Upper lobe of left lung (tissue), 6 donors: ENCODE data around the gene TGFBR3. TPM values are rescaled to one million over a fixed set of nuclear protein-coding genes. Genes with fewer than 3 reads are reported as not detected.

ENCODE experiments used
- ATAC-seq, 2 donors: fragments of 200-7000 bp; cut with Tn5 transposase; one replicate each; pipeline ENCODE4 v1.9.1; 2022; ENCODE audit warnings: mild to moderate bottlenecking in 2 of 2, moderate library complexity in 2 of 2; ENCODE audit not compliant: low FRiP score in 2 of 2
- DNase-seq, 2 donors: peaks; one replicate each; pipeline ENCODE4 v3.0.0-alpha.2; 2019 to 2020
- H3K27ac ChIP-seq, 4 donors: fragments of 200-600 bp; sonication (generic); one replicate each; pipeline ENCODE4 v1.5.1; 2016 to 2019
- H3K27me3 ChIP-seq, 4 donors: fragments of 200-600 bp; sonication (generic); one replicate each; pipeline ENCODE4 v1.5.1; 2017 to 2019
- H3K36me3 ChIP-seq, 4 donors: fragments of 200-600 bp; sonication (generic); one replicate each; pipeline ENCODE4 v1.5.1; 2016 to 2019
- H3K4me1 ChIP-seq, 4 donors: fragments of 200-600 bp; sonication (generic); one replicate each; pipeline ENCODE4 v1.5.1; 2018 to 2019
- H3K4me3 ChIP-seq, 4 donors: fragments of 200-600 bp; sonication (generic); one replicate each; pipeline ENCODE4 v1.5.1; 2017 to 2019; ENCODE audit warnings: mild to moderate bottlenecking in 2 of 4, moderate library complexity in 1 of 4
- H3K9me3 ChIP-seq, 4 donors: fragments of 200-600 bp; sonication (generic); one replicate each; pipeline ENCODE4 v1.5.1; 2018 to 2019
- CTCF ChIP-seq, 6 experiments: fragments of 450-650 bp in 4 of 6; fragments of 200-600 bp in 2 of 6; sonication (generic) in 2 of 6; IDR thresholded peaks; one replicate each; pipeline ENCODE4 v1.5.1; 2016 to 2019; ENCODE audit warnings: antibody characterized with exemption in 6 of 6
- EP300 ChIP-seq, 4 donors: sonication (generic); formaldehyde crosslinking; IDR thresholded peaks; one replicate each; pipeline ENCODE4 v1.5.1; 2017; ENCODE audit warnings: antibody characterized with exemption in 4 of 4, control low read depth in 2 of 4
- POLR2A ChIP-seq, 4 donors: fragments of 450-650 bp; IDR thresholded peaks; one replicate each; pipeline ENCODE4 v1.5.1; 2016 to 2017; ENCODE audit warnings: antibody characterized with exemption in 4 of 4, mild to moderate bottlenecking in 2 of 4
- POLR2AphosphoS5 ChIP-seq, 2 donors: sonication (generic); formaldehyde crosslinking; IDR thresholded peaks; one replicate each; pipeline ENCODE4 v1.5.1; 2017; ENCODE audit warnings: antibody characterized with exemption in 2 of 2
- WGBS, 2 donors: methylation state at CpG; one replicate each; pipeline ENCODE4 v1.1.5; 2017 to 2018; 5-methylcytosine and 5-hydroxymethylcytosine counted together
- total RNA-seq, 6 donors: library from RNA; depleted of rRNA in 4 of 6; stranded (reverse); fragments of >200 nt in 4 of 6; gene quantifications; one replicate each; pipeline versions ENCODE4 v1.1.0 to v1.2.1, GENCODE V29; 2016 to 2021
- donor health status: DM: no; HTN: no; CAD: no; lungs with moderate emphysema.
- donor health status: DM: no; HTN: yes; CAD: no; lungs with severe emphysema.

The TGFBR3 gene
- total RNA-seq, 6 donors from 2014 or later, result 33.5 to 78.3 (median 57.1) TPM

DNA sequence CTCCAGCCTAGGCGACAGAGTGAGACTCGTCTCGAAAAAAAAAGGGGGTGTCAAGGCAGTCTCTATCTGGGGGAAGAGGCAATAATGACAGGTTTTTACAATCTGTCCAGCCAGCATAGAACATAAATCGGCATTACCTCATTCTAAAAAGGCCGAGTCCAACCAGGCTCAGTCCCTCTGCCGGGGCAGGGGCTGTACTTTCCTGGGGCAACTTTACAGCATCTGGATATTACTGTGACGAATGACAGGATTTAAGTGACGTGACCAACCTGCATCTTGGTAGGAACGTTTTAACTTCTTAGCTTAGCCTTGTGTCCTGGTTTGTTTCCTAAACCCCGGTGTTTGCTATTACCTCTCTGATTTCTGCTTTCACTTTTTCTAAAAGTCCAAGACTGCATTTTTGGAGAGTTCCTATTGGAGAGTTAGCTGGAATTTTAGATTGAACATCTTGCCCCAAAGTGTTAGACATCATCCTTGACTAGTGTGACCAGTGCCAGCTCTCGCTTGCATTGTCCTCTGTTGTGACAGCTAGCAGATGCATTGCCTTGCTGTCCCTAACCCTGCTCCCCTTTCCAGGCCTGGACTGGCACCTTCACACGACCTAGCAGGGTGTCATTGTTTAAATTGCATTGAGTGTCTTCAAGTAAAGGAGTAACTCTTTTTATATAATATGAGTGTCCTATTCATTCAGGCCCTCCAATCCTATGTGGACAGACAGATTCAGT is 96.5 kb downstream of the TGFBR3 start:
- Histone ChIP-seq H3K36me3 (peaks cover 0 to 6% (median 0%) of the 10 kb centered on the region in 4 donors), H3K9me3 (no peaks in the 10 kb centered on the region), H3K4me3 (no peak overlapping the region), H3K27ac (peak overlapping the region in 1 of 4 donors; percentile 59), H3K27me3 (no peaks in the 10 kb centered on the region), H3K4me1 (peaks cover 15 to 58% (median 38%) of the 10 kb centered on the region in 4 donors)
- 81 to 83% methylated on average over 12 of the region's 12 CpGs for WGBS, 2 donors
- no peak for TF ChIP-seq POLR2AphosphoS5 (IDR thresholded peaks at IDR 0.05)
- TF ChIP-seq EP300 (IDR thresholded peaks at IDR 0.05), result no peak
- TF ChIP-seq POLR2A (IDR thresholded peaks at IDR 0.05), result no peak
- no peak for TF ChIP-seq CTCF (IDR thresholded peaks at IDR 0.05)
- DNase-seq, result no peak
- no peak for ATAC-seq

DNA sequence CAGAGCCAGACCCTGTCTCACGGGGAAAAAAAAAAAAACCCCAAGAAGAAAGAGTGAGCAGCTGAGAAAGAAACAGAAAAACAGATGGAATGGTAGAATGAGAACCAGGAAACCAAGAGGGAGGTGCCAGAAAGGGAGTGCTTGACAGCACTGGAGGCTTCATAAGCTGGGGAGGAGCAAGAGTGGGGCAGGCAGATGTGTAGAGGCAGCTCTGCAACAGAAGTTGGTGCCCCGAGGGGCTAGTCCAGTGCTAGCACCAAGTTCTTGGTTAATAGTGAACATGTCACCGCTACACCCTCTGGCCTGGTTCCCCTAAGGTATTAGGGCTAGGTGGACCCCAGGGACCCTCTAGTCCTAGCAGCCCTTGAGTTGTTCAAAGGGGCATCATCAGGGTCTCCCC is 98.0 kb downstream of the TGFBR3 start:
- Histone ChIP-seq H3K4me1 (peaks cover 28 to 66% (median 46%) of the 10 kb centered on the region in 4 donors), H3K9me3 (no peaks in the 10 kb centered on the region), H3K4me3 (no peak overlapping the region), H3K27me3 (no peaks in the 10 kb centered on the region), H3K36me3 (peaks cover 0 to 6% (median 0%) of the 10 kb centered on the region in 4 donors), H3K27ac (no peak overlapping the region)
- WGBS, 2 donors, result 87 to 93% methylated on average over 3 of the region's 3 CpGs
- no peak for ATAC-seq
- TF ChIP-seq EP300 (IDR thresholded peaks at IDR 0.05) (no peak), POLR2AphosphoS5 (IDR thresholded peaks at IDR 0.05) (no peak), CTCF (IDR thresholded peaks at IDR 0.05) (no peak), POLR2A (IDR thresholded peaks at IDR 0.05) (no peak)
- no peak for DNase-seq

DNA sequence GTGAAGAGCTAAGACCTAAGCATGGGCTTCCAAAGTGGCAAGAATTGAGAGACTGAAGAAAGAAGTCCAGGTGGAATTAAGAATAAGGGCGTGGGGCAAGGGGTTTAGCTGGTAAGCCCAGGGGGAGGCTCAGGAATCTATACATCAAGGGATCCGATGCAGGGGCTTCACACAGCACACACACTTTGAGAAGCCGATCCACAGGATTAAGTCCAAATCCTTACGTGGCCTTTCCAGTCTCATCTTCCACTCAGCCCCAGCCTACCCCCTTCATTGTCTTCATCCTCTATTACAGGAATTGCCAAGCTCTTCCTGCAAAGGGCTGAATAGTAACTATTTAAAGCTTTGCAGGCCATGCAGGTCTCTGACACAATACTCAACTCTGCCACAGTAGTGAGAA is 101.3 kb downstream of the TGFBR3 start:
- 77 to 84% methylated on average over 4 of the region's 4 CpGs for WGBS, 2 donors
- peaks cover 0 to 6% (median 0%) of the 10 kb centered on the region in 4 donors for H3K36me3 ChIP-seq
- peak overlapping the region in 2 of 4 donors; percentile 13 to 80 for H3K27ac ChIP-seq
- H3K4me3 ChIP-seq, result no peak overlapping the region
- ATAC-seq (no peak), DNase-seq (no peak)
- TF ChIP-seq POLR2AphosphoS5 (IDR thresholded peaks at IDR 0.05) (peak in 1 of 2 donors; percentile 11), EP300 (IDR thresholded peaks at IDR 0.05) (no peak)
- H3K27me3 ChIP-seq, result no peaks in the 10 kb centered on the region
- H3K9me3 ChIP-seq, result no peaks in the 10 kb centered on the region
- H3K4me1 ChIP-seq, result peaks cover 30 to 64% (median 37%) of the 10 kb centered on the region in 4 donors

- Histone ChIP-seq H3K27ac (peak overlapping the region in 3 of 4 donors; percentile 35 to 80 (median 60)), H3K4me3 (no peak overlapping the region), H3K9me3 (no peaks in the 10 kb centered on the region), H3K27me3 (no peaks in the 10 kb centered on the region), H3K4me1 (peaks cover 34 to 68% (median 39%) of the 10 kb centered on the region in 4 donors), H3K36me3 (peaks cover 0 to 6% (median 0%) of the 10 kb centered on the region in 4 donors)
- 90 to 91% methylated on average over 3 of the region's 3 CpGs for WGBS, 2 donors
- ATAC-seq (no peak), DNase-seq (no peak)
- no peak for TF ChIP-seq CTCF (IDR thresholded peaks at IDR 0.05)
- no peak for TF ChIP-seq POLR2AphosphoS5 (IDR thresholded peaks at IDR 0.05)
Observed at GRCh38 chr1:91784191-91784590, 101.8 kb downstream of the TGFBR3 start.

GRCh38 chr1:91783423-91784170 is 102.4 kb downstream of the TGFBR3 start:
- H3K27me3 ChIP-seq, result no peaks in the 10 kb centered on the region
- TF ChIP-seq POLR2A (IDR thresholded peaks at IDR 0.05) (no peak), POLR2AphosphoS5 (IDR thresholded peaks at IDR 0.05) (peak in 1 of 2 donors; percentile 65), EP300 (IDR thresholded peaks at IDR 0.05) (peak in 2 of 4 donors; percentile 40 to 52), CTCF (IDR thresholded peaks at IDR 0.05) (no peak)
- 49 to 67% methylated on average over 7 of the region's 7 CpGs for WGBS, 2 donors
- H3K4me3 ChIP-seq, result no peak overlapping the region
- peak overlapping the region; percentile 35 to 80 (median 48) for H3K27ac ChIP-seq
- DNase-seq, result peak in 1 of 2 donors; percentile 18
- H3K36me3 ChIP-seq, result peaks cover 0 to 6% (median 0%) of the 10 kb centered on the region in 4 donors
- H3K9me3 ChIP-seq, result no peaks in the 10 kb centered on the region
- peaks cover 34 to 72% (median 41%) of the 10 kb centered on the region in 4 donors for H3K4me1 ChIP-seq
- ATAC-seq, result peak in 1 of 2 donors; percentile 32
